ENCODE results near the gene SUN1. TPM values are rescaled to one million over a fixed set of nuclear protein-coding genes. Genes with fewer than 3 reads are reported as not detected.

Gene SUN1
- total and polyA plus RNA-seq, 2 of the 8 experiments (the other 6 are each of a cell fraction or from before 2014, with no cell fraction given), result 108 to 158 TPM

DNA sequence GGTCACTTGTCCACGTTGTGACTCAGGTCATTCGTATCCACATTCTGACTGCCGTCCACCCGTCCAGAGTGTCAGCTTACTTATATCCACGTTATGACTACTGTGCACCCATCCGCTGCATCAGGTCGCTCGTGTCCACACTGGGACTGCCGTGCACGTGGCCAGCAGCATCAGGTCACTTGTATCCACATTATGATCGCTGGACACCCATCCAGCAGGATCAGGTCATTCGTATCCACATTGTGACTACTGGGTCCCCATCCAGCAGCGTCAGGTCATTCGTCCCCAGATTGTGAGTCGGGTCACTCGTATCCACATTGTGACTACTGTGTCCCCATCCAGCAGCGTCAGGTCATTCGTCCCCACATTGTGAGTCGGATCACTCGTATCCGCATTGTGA lies 47.3 kb upstream of the SUN1 start:
- FAIRE-seq, result no peak
- H3K56ac ChIP-seq (replicated peaks; ENCODE audit: insufficient read length, low read depth, low read length), result no peak overlapping the region
- H3K27ac ChIP-seq (ENCODE audit: low read depth, low read length), result no peak overlapping the region
- no peak overlapping the region for H3K23ac ChIP-seq (ENCODE audit: insufficient read length)
- ChIA-PET CTCF (ENCODE audit: partially characterized antibody) (interaction anchor here (0.7 to 4.0 kb wide), 6 partner anchors 10 to 312 kb away, joined by 3 to 35 read pairs (median 4); no protein-coding TSS in a partner anchor), POLR2A (ENCODE audit: partially characterized antibody) (no interaction called here)
- H3K79me2 ChIP-seq (ENCODE audit: control insufficient read depth in 1 of 2, insufficient read depth in 2 of 2, low read length in 2 of 2), result no peaks in the 10 kb centered on the region
- no peak overlapping the region for H4K8ac ChIP-seq (ENCODE audit: extremely low read depth, insufficient read depth, low read length)
- no peak overlapping the region for H2AFZ ChIP-seq (ENCODE audit: low read length)
- H2BK20ac ChIP-seq (ENCODE audit: low read length), result no peak overlapping the region
- H4K20me1 ChIP-seq (replicated peaks in 1 of 2; ENCODE audit: control insufficient read depth in 1 of 2, insufficient read depth in 2 of 2, low read length in 2 of 2), result peaks cover 0 to 2% of the 10 kb centered on the region in 2 experiments
- no peak overlapping the region for H3K4me3 ChIP-seq (ENCODE audit: extremely low read depth in 1 of 4, insufficient read depth in 2 of 4, low read depth in 3 of 4, low read length in 4 of 4)
- peaks cover 5 to 39% (median 13%) of the 10 kb centered on the region in 4 experiments; a peak in 7 of 8 replicates for H3K36me3 ChIP-seq (ENCODE audit: control insufficient read depth in 2 of 4, insufficient read depth in 4 of 4, low read length in 3 of 4)
- no peak overlapping the region for H2AK5ac ChIP-seq (ENCODE audit: low read depth, low read length)
- H3K4me2 ChIP-seq (ENCODE audit: insufficient read depth in 1 of 2, low read depth in 2 of 2, low read length in 2 of 2), result no peak overlapping the region
- no peak overlapping the region for H2BK5ac ChIP-seq (ENCODE audit: low read depth, low read length)
- H3K79me1 ChIP-seq (ENCODE audit: low read depth, low read length), result no peaks in the 10 kb centered on the region
- DNase-seq (ENCODE audit: low read depth in 1 of 2, low spot score in 2 of 2), result no peak
- no peak overlapping the region for H2BK15ac ChIP-seq (ENCODE audit: low read length)
- 95% methylated on average over 21 of the region's 21 CpGs; no CpG with 5 or more reads in 1 of the 2 experiments for WGBS, 2 experiments (ENCODE audit: extremely low coverage in 1 of 2, insufficient coverage in 1 of 2, insufficient read length in 1 of 2, insufficient replicate concordance in 2 of 2, low coverage in 1 of 2, low lambda C conversion rate in 2 of 2, missing lambda C conversion rate in 1 of 2)
- H3K23me2 ChIP-seq (ENCODE audit: low read depth, low read length), result no peaks in the 10 kb centered on the region
- H3K9me3 ChIP-seq (ENCODE audit: insufficient read depth in 2 of 2, low read depth in 1 of 2, low read length in 1 of 2), result no peaks in the 10 kb centered on the region
- no peak overlapping the region for H3K9ac ChIP-seq (replicated peaks in 1 of 4; ENCODE audit: extremely low read depth in 1 of 4, low read depth in 3 of 4, low read length in 3 of 4)
- no peak overlapping the region for H4K5ac ChIP-seq (ENCODE audit: insufficient read length, low read depth, low read length)
- H3K27me3 ChIP-seq (replicated peaks in 1 of 4; ENCODE audit: control insufficient read depth in 3 of 4, extremely low read depth in 1 of 4, insufficient read depth in 3 of 4, low read length in 3 of 4), result no peaks in the 10 kb centered on the region
- no peak overlapping the region for H4K91ac ChIP-seq (replicated peaks; ENCODE audit: insufficient read length, low read length)
- H2BK12ac ChIP-seq (ENCODE audit: low read depth, low read length), result no peak overlapping the region
- H3K14ac ChIP-seq (ENCODE audit: insufficient read length), result no peak overlapping the region
- no peaks in the 10 kb centered on the region for H3K4me1 ChIP-seq (replicated peaks in 1 of 4; ENCODE audit: control insufficient read depth in 3 of 4, insufficient read depth in 4 of 4, low read length in 3 of 4)
- no peak overlapping the region for H3K18ac ChIP-seq (ENCODE audit: extremely low read depth, low read length)
- no peak overlapping the region for H3K4ac ChIP-seq (replicated peaks; ENCODE audit: insufficient read length, low read depth, low read length)
- H2BK120ac ChIP-seq (replicated peaks; ENCODE audit: low read depth, low read length), result no peak overlapping the region
- TF ChIP-seq ZNF274 (IDR thresholded peaks at IDR 0.05; ENCODE audit: borderline replicate concordance, extremely low read depth, low read length) (no peak), SAP30 (IDR thresholded peaks at IDR 0.05; ENCODE audit: insufficient read depth, insufficient replicate concordance, low read length) (no peak), CREB1 (IDR thresholded peaks at IDR 0.05) (no peak), FOSL1 (IDR thresholded peaks at IDR 0.05; ENCODE audit: insufficient read depth, low read depth, low read length) (no peak), HDAC2 (IDR thresholded peaks at IDR 0.05; ENCODE audit: borderline replicate concordance in 1 of 2, low read depth in 2 of 2, low read length in 2 of 2) (no peak), BACH1 (IDR thresholded peaks at IDR 0.05; ENCODE audit: low read length) (no peak), GABPA (IDR thresholded peaks at IDR 0.05; ENCODE audit: borderline replicate concordance, insufficient read depth, low read length) (no peak), SUZ12 (IDR thresholded peaks at IDR 0.05; ENCODE audit: low read length) (no peak), RAD21 (IDR thresholded peaks at IDR 0.05 in 1 of 2, conservative IDR thresholded peaks at IDR 0.05 in 1 of 2; ENCODE audit: low read depth in 2 of 2, low read length in 2 of 2) (no peak), CBX8 (IDR thresholded peaks at IDR 0.05; ENCODE audit: borderline replicate concordance, low read depth, low read length) (no peak), POU5F1 (IDR thresholded peaks at IDR 0.05; ENCODE audit: low read depth, low read length) (no peak)
- TF ChIP-seq, protein P1, sequence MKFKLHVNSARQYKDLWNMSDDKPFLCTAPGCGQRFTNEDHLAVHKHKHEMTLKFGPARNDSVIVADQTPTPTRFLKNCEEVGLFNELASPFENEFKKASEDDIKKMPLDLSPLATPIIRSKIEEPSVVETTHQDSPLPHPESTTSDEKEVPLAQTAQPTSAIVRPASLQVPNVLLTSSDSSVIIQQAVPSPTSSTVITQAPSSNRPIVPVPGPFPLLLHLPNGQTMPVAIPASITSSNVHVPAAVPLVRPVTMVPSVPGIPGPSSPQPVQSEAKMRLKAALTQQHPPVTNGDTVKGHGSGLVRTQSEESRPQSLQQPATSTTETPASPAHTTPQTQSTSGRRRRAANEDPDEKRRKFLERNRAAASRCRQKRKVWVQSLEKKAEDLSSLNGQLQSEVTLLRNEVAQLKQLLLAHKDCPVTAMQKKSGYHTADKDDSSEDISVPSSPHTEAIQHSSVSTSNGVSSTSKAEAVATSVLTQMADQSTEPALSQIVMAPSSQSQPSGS (IDR thresholded peaks at IDR 0.05; ENCODE audit: low read length), result no peak
